HFF-Myc (cell line): ENCODE results near the gene NTN1.

Experiments used
- DNase-seq: peaks from one replicate; pipeline ENCODE4 v3.0.0-alpha.2; 2011; ENCODE audit warnings: low read depth; ENCODE audit errors: extremely low read depth
- H3K4me3 ChIP-seq: replicated peaks from 2 replicates; pipeline ENCODE4 v1.5.1; 2011; ENCODE audit warnings: low read depth, mild to moderate bottlenecking, control low read depth, low read length
- TF ChIP-seq, protein P1 (sequence below): IDR thresholded peaks from 2 replicates; pipeline ENCODE4 v1.5.1; 2012; ENCODE audit warnings: mild to moderate bottlenecking, low read depth, low read length, control low read depth; ENCODE audit errors: missing control alignments

The NTN1 gene

GRCh38 chr17:9175700-9176467, 154.6 kb downstream of the NTN1 start:
- TF ChIP-seq, protein P1, sequence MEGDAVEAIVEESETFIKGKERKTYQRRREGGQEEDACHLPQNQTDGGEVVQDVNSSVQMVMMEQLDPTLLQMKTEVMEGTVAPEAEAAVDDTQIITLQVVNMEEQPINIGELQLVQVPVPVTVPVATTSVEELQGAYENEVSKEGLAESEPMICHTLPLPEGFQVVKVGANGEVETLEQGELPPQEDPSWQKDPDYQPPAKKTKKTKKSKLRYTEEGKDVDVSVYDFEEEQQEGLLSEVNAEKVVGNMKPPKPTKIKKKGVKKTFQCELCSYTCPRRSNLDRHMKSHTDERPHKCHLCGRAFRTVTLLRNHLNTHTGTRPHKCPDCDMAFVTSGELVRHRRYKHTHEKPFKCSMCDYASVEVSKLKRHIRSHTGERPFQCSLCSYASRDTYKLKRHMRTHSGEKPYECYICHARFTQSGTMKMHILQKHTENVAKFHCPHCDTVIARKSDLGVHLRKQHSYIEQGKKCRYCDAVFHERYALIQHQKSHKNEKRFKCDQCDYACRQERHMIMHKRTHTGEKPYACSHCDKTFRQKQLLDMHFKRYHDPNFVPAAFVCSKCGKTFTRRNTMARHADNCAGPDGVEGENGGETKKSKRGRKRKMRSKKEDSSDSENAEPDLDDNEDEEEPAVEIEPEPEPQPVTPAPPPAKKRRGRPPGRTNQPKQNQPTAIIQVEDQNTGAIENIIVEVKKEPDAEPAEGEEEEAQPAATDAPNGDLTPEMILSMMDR, result no peak
- no peak for DNase-seq
- H3K4me3 ChIP-seq, result no peak overlapping the region

- peak; percentile 5 for DNase-seq
- TF ChIP-seq, protein P1, result no peak
- no peak overlapping the region for H3K4me3 ChIP-seq
Observed at GRCh38 chr17:9177212-9177611, 155.9 kb downstream of the NTN1 start.

GRCh38 chr17:9178319-9178718, 157.0 kb downstream of the NTN1 start:
- TF ChIP-seq, protein P1, result no peak
- no peak overlapping the region for H3K4me3 ChIP-seq
- no peak for DNase-seq

DNA sequence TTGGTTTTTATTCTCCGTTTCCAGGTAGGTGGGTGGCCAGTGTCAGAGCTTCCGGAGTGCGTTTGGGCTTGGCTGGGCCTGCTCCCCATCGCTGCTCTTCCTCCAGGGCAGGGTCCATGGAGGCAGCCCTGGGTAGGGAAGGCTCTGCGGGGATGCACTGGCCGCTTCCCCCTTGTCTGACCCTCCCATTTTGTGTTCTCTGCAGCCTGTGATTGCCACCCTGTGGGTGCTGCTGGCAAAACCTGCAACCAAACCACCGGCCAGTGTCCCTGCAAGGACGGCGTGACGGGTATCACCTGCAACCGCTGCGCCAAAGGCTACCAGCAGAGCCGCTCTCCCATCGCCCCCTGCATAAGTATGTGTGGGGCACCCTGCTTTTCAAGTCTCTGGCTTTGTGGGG, 158.3 kb downstream of the NTN1 start:
- TF ChIP-seq, protein P1, result no peak
- no peak for DNase-seq

GRCh38 chr17:9181640-9182039, 160.3 kb downstream of the NTN1 start:
- TF ChIP-seq, protein P1, result no peak
- H3K4me3 ChIP-seq, result no peak overlapping the region

More for the DNA sequence above, 158.3 kb downstream of the NTN1 start:
- H3K4me3 ChIP-seq, result no peak overlapping the region

GRCh38 chr17:9183306-9183705, 162.0 kb downstream of the NTN1 start:
- TF ChIP-seq, protein P1, result no peak
- H3K4me3 ChIP-seq, result no peak overlapping the region
- no peak for DNase-seq

More at GRCh38 chr17:9181640-9182039, 160.3 kb downstream of the NTN1 start:
- no peak for DNase-seq
